ENCODE measurements around the gene OR6N1.

Gene OR6N1

GRCh38 chr1:158771950-158772866, at the start of gene OR6N1:
TSS of gene OR6N1 (minus strand) at chr1:158772195. CDS start at chr1:158766682, 5,513 bp downstream.
- no peak for DNase-seq

GRCh38 chr1:158821723-158822122, 49.7 kb upstream of the OR6N1 start:
- DNase-seq, result no peak

GRCh38 chr1:158819461-158820443, 47.8 kb upstream of the OR6N1 start:
- DNase-seq, result no peak

DNA sequence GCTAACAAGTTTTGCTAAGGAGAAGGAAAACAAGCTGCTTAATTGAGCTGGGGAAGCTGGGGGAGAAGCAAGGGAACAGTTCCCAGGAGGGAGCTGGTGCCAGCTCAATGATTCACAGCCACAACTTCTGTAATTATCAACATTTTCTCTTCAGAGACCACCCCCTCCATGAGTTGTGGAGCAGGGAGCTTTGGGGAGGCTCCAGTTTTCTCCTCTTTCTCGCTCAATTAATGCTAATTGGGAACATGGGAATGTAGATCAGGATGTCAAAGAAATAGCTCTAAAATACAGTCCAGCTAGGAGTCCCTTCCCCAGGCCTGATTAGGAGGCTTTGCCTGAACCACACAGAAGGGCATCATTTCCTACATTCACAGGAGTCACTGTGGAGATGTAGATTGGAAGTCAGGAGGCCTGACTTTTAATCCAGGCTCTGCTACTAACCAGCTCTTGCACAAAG, 47.0 kb upstream of the OR6N1 start:
- no peak for DNase-seq

GRCh38 chr1:158818560-158818959, 46.6 kb upstream of the OR6N1 start:
- DNase-seq, result no peak

DNA sequence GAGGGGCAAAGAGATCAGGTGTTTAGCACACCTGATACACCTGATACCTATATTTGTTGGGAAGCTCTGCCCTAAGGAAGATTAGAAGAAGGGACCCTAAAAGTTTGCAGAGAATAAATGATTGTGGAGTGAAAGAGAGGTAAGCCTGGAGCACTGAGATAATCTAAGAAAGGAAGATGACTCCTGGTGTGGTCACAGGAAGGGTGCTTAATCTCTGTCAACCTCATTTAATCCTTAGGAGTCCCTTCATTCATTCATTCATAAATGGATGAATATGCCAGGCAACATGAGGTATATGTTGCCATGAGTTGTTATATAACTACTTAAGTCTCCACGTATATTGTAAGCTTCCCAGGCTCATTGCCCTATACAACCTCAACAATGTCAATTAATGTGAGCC, 43.0 kb upstream of the OR6N1 start:
- no peak for DNase-seq

GRCh38 chr1:158813164-158813563, 41.2 kb upstream of the OR6N1 start:
- no peak for DNase-seq

GRCh38 chr1:158812336-158812735, 40.3 kb upstream of the OR6N1 start:
- DNase-seq, result no peak

DNA sequence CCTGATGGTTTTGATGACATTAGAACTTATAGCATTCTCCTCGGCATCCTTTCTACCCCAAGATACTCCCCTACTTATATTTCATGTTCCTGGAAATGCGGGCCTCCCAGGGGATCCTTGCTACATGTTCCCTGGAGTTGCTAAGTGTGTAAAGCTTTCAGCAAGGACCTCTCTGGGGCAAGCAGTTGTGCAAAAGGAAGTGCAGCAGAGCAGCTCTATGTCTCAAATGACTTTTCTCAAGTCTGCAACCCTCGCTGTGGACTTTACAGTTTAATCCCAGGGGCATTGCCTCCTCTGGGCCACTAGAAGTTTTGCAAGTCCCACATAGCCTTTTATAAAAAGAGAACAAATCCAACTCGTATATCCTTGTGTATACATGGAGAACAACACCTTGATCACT, 38.3 kb upstream of the OR6N1 start:
- DNase-seq, result no peak

DNA sequence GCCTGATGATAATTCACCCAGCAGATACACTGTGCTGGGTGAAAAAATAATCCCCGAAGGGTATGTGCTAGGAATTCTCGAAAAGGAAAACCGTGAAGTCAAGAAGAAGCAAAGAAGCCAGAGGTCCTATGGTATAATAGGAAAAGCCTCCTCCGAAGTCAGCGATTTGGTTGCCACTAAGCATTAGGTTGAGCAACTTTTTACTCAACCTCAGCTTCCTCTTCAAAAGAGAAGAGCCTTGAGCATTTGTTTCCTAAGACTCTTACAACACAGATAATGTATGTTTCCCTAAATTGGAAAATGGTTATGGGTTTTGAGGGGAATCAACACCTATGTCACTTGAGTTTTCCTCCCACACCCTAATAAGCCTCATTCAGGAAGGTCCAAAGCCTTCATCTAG, 37.9 kb upstream of the OR6N1 start:
- DNase-seq, result no peak

- DNase-seq, result no peak
These were observed 37.3 kb upstream of the OR6N1 start for GRCh38 chr1:158809256-158809655.

DNA sequence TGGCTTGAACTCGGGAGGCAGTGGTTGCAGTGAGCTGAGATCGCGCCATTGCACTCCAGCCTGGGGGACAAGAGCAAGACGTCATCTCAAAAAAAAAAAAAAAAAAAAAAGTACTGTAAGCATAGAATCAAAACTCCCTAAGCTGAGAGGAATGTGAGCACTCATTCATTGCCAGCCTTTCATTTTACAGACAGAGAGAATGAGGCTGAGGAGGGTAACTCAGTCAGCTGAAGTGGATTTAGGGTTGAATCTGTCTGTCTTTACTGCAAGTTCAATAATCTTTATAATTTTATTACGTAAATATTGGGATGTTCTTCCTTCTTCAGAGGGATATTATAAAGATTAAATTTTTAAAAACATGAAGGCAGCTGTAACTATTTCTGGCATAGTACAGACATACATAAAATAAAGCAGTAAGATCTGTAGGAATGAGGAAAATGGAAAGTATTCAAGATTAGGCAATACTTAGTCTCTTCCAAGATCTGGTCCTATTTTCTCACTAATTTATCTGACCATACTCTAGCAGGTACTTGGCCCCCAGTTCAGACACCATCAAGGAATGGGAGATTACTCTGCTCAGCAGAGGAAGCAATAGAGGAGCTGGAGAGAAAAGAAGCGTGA, 35.0 kb upstream of the OR6N1 start:
- no peak for DNase-seq

DNA sequence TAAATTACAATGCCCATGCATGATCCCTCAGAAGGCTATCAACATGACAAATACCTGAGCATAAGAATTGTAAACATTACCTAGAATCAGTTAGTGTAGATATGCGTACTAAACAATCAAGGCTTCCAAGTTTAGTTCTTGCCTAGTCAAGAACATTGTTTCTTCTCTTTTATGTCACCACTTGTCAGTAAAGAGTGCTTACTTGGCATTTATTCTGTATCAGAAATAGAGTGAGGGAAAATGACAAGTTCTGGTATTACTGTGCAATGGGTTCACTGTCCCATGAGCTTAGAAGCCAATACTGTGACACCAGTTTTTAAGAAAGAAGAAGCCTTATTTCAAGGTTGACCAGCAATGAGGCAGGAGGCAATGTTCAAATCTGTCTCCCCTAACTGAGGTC, 31.7 kb upstream of the OR6N1 start:
- no peak for DNase-seq

GRCh38 chr1:158801396-158801795, 29.4 kb upstream of the OR6N1 start:
- DNase-seq, result no peak

- DNase-seq, result no peak
These were observed 28.5 kb upstream of the OR6N1 start for GRCh38 chr1:158800526-158800925.

- DNase-seq, result no peak
These were observed 27.7 kb upstream of the OR6N1 start for GRCh38 chr1:158799689-158800088.

GRCh38 chr1:158798531-158798930, 26.5 kb upstream of the OR6N1 start:
- DNase-seq, result no peak

- DNase-seq, result no peak
These were observed 22.3 kb upstream of the OR6N1 start for GRCh38 chr1:158794247-158794646.

DNA sequence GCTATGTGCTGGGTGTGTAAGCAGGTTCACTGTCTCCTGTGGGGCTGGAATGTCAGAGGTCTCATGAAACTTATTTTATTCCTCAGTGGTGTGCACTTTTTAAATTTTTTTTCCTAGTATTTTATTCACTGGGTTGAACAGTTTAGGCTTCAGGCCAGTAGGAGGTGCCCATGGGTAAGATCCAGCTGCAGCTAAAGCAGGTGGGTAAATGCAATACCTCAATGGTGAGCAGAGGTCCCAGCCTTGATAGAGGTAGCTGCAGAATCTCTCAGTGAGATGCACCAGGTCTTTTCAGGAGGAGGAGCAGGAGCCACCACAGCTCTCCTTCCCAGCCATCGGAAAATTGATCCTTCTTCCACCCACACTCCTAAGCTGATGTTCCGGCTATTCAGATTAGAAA, 21.6 kb upstream of the OR6N1 start:
- no peak for DNase-seq

GRCh38 chr1:158781104-158781503, 9.1 kb upstream of the OR6N1 start, which contains the start of gene OR6N2:
TSS of gene OR6N2 (minus strand) at chr1:158781204. CDS start at chr1:158777635, 3,569 bp downstream.
- DNase-seq, result no peak

GRCh38 chr1:158754420-158754819, 17.6 kb downstream of the OR6N1 start, which contains the start of gene OR6K6:
TSS of gene OR6K6 (plus strand) at chr1:158754720. CDS start at chr1:158754888, 168 bp downstream.
- no peak for DNase-seq

DNA sequence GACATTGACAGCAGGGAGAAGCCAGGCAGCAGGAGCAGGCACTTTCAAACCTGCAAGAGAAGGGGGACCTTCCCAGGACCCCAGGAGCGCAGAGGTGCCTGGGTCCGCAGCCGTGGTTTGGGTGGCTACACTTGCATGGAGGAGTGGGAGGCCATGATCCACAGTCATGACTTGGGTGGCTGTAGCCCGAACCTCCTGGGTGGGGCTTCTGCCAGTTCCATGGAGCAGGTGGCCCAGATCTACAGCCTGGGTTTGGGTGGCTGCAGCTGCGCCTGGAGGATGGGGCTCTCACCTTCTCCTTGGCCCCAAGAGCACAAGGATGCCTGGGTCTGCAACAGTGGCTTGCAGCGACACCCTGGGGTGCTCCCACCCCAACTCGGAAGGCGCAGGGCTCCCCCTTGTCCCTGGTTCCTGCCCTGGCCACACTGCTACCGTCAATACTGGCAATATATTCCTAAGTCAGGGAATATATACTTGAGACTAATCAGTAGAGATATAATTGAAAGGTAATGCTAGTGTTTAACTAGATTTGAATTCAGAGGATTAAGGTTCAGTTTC, 19.8 kb downstream of the OR6N1 start:
- DNase-seq, result no peak

Data from COR-L47 (cell line).